Measurements from ENCODE around the gene CERS3. TPM values are rescaled to one million over a fixed set of nuclear protein-coding genes. Genes with fewer than 3 reads are reported as not detected.

Gene CERS3
- total RNA-seq, 4 donors from 2014 or later = 4.7 TPM; not detected in 3

GRCh38 chr15:100393008-100393407, 135.7 kb downstream of the CERS3 start:
- no peak for TF ChIP-seq CTCF (IDR thresholded peaks at IDR 0.05; ENCODE audit: low read depth)

GRCh38 chr15:100385300-100386050, 143.3 kb downstream of the CERS3 start:
- TF ChIP-seq CTCF (IDR thresholded peaks at IDR 0.05; ENCODE audit: low read depth) = no peak

- TF ChIP-seq CTCF (IDR thresholded peaks at IDR 0.05; ENCODE audit: low read depth) = no peak
These were observed 144.7 kb downstream of the CERS3 start for GRCh38 chr15:100384108-100384410.

- TF ChIP-seq CTCF (IDR thresholded peaks at IDR 0.05; ENCODE audit: low read depth) = no peak
These were observed 145.2 kb downstream of the CERS3 start for GRCh38 chr15:100383302-100384107.

GRCh38 chr15:100373942-100374341, 154.8 kb downstream of the CERS3 start:
- TF ChIP-seq CTCF (IDR thresholded peaks at IDR 0.05; ENCODE audit: low read depth) = no peak

GRCh38 chr15:100373120-100373896, 155.4 kb downstream of the CERS3 start:
- TF ChIP-seq CTCF (IDR thresholded peaks at IDR 0.05; ENCODE audit: low read depth) = no peak

GRCh38 chr15:100372739-100373119, 156.0 kb downstream of the CERS3 start:
- no peak for TF ChIP-seq CTCF (IDR thresholded peaks at IDR 0.05; ENCODE audit: low read depth)

Measured in subcutaneous adipose tissue (tissue), 4 donors.